Measurements from ENCODE around the gene ADAP1. TPM values are rescaled to one million over a fixed set of nuclear protein-coding genes. Genes with fewer than 3 reads are reported as not detected.

The ADAP1 gene
- total and polyA plus RNA-seq, 2 of the 13 experiments (the other 11 are each of a cell fraction or from before 2014, with no cell fraction given): 10.5 to 24.6 TPM

DNA sequence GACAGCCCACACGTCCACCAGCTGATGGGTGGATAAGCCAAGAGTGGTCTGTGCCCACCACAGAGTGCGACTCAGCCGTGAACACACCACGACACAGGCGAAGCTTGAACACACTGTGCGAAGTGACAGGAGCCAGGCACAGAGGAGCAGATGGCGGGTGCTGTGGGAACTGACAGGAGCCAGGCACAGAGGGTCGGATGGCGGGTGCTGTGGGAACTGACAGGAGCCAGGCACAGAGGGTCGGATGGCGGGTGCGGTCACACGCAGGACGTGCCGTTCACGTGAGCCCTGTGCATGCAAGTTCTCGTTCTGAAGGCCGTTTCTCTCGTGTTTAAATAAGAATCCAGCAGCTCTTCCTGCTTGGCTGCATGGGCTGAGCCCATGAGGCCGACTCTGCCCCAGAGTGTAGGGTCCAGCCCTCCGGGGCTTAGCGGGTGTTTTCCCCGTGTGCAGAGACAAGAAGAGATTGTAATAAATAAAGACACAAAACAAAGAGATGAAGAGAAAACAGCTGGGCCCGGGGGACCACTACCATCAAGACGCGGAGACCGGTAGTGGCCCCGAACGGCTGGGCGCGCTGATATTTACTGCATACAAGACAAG, 5.9 kb upstream of the ADAP1 start (continued):
- TF ChIP-seq, protein P1, sequence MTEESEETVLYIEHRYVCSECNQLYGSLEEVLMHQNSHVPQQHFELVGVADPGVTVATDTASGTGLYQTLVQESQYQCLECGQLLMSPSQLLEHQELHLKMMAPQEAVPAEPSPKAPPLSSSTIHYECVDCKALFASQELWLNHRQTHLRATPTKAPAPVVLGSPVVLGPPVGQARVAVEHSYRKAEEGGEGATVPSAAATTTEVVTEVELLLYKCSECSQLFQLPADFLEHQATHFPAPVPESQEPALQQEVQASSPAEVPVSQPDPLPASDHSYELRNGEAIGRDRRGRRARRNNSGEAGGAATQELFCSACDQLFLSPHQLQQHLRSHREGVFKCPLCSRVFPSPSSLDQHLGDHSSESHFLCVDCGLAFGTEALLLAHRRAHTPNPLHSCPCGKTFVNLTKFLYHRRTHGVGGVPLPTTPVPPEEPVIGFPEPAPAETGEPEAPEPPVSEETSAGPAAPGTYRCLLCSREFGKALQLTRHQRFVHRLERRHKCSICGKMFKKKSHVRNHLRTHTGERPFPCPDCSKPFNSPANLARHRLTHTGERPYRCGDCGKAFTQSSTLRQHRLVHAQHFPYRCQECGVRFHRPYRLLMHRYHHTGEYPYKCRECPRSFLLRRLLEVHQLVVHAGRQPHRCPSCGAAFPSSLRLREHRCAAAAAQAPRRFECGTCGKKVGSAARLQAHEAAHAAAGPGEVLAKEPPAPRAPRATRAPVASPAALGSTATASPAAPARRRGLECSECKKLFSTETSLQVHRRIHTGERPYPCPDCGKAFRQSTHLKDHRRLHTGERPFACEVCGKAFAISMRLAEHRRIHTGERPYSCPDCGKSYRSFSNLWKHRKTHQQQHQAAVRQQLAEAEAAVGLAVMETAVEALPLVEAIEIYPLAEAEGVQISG (CRISPR knock-in tag; IDR thresholded peaks at IDR 0.05): peak; percentile 56
- TF ChIP-seq ZBTB38 (CRISPR knock-in tag; IDR thresholded peaks at IDR 0.05) (peak; percentile 100), NFKBIZ (CRISPR knock-in tag; IDR thresholded peaks at IDR 0.05) (no peak), CBX1 (IDR thresholded peaks at IDR 0.05; ENCODE audit: low read depth) (no peak), ZNF549 (CRISPR knock-in tag; IDR thresholded peaks at IDR 0.05) (no peak), ARNT2 (CRISPR knock-in tag; IDR thresholded peaks at IDR 0.05; ENCODE audit: low read depth) (no peak), BCL3 (CRISPR knock-in tag; IDR thresholded peaks at IDR 0.05) (peak; percentile 81), NCOA1 (CRISPR knock-in tag; IDR thresholded peaks at IDR 0.05) (no peak; the same call in 1 of the 2 replicates), TCF7 (IDR thresholded peaks at IDR 0.05; ENCODE audit: low read depth) (no peak), DBP (CRISPR knock-in tag; IDR thresholded peaks at IDR 0.05; ENCODE audit: not compliant biosample characterization) (no peak), RNF2 (conservative IDR thresholded peaks at IDR 0.05; ENCODE audit: low read depth) (no peak; the same call in 1 of the 2 replicates), ISL2 (CRISPR knock-in tag; IDR thresholded peaks at IDR 0.05) (no peak), LCORL (IDR thresholded peaks at IDR 0.05) (no peak), LCORL (CRISPR knock-in tag; IDR thresholded peaks at IDR 0.05) (peak; percentile 66; the same call in 1 of the 2 replicates), NCOR1 (IDR thresholded peaks at IDR 0.05; ENCODE audit: borderline replicate concordance, low read length) (no peak), ZNF883 (CRISPR knock-in tag; IDR thresholded peaks at IDR 0.05; ENCODE audit: not compliant biosample characterization) (peak; percentile 51), IKZF4 (CRISPR knock-in tag; IDR thresholded peaks at IDR 0.05; ENCODE audit: borderline replicate concordance, low read depth, not compliant biosample characterization) (no peak), ZNF672 (CRISPR knock-in tag; IDR thresholded peaks at IDR 0.05) (no peak), BRD4 (CRISPR knock-in tag; IDR thresholded peaks at IDR 0.05) (no peak; the same call in 1 of the 2 replicates)
- TF ChIP-seq, protein P2, sequence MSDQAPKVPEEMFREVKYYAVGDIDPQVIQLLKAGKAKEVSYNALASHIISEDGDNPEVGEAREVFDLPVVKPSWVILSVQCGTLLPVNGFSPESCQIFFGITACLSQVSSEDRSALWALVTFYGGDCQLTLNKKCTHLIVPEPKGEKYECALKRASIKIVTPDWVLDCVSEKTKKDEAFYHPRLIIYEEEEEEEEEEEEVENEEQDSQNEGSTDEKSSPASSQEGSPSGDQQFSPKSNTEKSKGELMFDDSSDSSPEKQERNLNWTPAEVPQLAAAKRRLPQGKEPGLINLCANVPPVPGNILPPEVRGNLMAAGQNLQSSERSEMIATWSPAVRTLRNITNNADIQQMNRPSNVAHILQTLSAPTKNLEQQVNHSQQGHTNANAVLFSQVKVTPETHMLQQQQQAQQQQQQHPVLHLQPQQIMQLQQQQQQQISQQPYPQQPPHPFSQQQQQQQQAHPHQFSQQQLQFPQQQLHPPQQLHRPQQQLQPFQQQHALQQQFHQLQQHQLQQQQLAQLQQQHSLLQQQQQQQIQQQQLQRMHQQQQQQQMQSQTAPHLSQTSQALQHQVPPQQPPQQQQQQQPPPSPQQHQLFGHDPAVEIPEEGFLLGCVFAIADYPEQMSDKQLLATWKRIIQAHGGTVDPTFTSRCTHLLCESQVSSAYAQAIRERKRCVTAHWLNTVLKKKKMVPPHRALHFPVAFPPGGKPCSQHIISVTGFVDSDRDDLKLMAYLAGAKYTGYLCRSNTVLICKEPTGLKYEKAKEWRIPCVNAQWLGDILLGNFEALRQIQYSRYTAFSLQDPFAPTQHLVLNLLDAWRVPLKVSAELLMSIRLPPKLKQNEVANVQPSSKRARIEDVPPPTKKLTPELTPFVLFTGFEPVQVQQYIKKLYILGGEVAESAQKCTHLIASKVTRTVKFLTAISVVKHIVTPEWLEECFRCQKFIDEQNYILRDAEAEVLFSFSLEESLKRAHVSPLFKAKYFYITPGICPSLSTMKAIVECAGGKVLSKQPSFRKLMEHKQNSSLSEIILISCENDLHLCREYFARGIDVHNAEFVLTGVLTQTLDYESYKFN (CRISPR knock-in tag; conservative IDR thresholded peaks at IDR 0.05): peak; percentile 81
- TF ChIP-seq, protein P3, sequence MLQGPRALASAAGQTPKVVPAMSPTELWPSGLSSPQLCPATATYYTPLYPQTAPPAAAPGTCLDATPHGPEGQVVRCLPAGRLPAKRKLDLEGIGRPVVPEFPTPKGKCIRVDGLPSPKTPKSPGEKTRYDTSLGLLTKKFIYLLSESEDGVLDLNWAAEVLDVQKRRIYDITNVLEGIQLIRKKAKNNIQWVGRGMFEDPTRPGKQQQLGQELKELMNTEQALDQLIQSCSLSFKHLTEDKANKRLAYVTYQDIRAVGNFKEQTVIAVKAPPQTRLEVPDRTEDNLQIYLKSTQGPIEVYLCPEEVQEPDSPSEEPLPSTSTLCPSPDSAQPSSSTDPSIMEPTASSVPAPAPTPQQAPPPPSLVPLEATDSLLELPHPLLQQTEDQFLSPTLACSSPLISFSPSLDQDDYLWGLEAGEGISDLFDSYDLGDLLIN (CRISPR knock-in tag; IDR thresholded peaks at IDR 0.05; ENCODE audit: borderline replicate concordance): no peak
